ENCODE results near the gene MTREX. TPM values are rescaled to one million over a fixed set of nuclear protein-coding genes. Genes with fewer than 3 reads are reported as not detected.

MTREX gene
- total RNA-seq, 1 donor from 2014 or later: 68.7 TPM

DNA sequence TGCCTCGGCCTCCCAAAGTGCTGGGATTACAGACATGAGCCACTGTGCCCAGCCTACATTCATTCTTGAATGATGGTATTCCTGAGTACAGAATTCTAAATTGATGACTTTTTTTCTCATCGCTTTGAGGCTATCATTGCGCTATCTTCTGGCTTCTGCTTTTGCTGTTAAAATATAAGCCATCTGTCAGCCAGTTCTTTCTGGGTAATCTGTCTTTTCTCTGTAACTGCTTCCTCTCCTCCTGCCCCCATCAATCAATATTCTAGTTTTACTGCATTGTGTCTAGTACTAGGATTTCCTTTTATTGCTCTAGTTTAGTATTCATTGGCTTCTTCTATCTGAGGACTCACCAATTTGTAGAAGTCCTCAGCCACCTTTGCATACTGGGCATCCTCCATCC, 138.0 kb downstream of the MTREX start:
- Mint-ChIP-seq H3K27ac (ENCODE audit: unreplicated experiment) (no peak overlapping the region), H3K4me3 (ENCODE audit: unreplicated experiment) (no peak overlapping the region), H3K27me3 (ENCODE audit: low read depth, unreplicated experiment) (no peaks in the 10 kb centered on the region), H3K36me3 (ENCODE audit: low read depth, unreplicated experiment) (peaks cover 18% of the 10 kb centered on the region), H3K9me3 (ENCODE audit: unreplicated experiment) (peaks cover 2% of the 10 kb centered on the region), H3K4me1 (ENCODE audit: low read depth, unreplicated experiment) (peaks cover 30% of the 10 kb centered on the region)
- H3K9ac ChIP-seq (ENCODE audit: low read length): no peak overlapping the region
- no peak overlapping the region for H3K4me2 ChIP-seq (ENCODE audit: low read length)
- DNase-seq (ENCODE audit: low read depth) (no peak), FAIRE-seq (no peak)
- TF ChIP-seq, protein P1, sequence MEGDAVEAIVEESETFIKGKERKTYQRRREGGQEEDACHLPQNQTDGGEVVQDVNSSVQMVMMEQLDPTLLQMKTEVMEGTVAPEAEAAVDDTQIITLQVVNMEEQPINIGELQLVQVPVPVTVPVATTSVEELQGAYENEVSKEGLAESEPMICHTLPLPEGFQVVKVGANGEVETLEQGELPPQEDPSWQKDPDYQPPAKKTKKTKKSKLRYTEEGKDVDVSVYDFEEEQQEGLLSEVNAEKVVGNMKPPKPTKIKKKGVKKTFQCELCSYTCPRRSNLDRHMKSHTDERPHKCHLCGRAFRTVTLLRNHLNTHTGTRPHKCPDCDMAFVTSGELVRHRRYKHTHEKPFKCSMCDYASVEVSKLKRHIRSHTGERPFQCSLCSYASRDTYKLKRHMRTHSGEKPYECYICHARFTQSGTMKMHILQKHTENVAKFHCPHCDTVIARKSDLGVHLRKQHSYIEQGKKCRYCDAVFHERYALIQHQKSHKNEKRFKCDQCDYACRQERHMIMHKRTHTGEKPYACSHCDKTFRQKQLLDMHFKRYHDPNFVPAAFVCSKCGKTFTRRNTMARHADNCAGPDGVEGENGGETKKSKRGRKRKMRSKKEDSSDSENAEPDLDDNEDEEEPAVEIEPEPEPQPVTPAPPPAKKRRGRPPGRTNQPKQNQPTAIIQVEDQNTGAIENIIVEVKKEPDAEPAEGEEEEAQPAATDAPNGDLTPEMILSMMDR (IDR thresholded peaks at IDR 0.05; ENCODE audit: insufficient read depth, low read depth, low read length): no peak
- TF ChIP-seq EZH2 (IDR thresholded peaks at IDR 0.05; ENCODE audit: insufficient read depth, low read length): no peak
- H4K20me1 ChIP-seq (ENCODE audit: insufficient read depth, low read length): no peaks in the 10 kb centered on the region
- no peaks in the 10 kb centered on the region for H3K9me3 ChIP-seq (ENCODE audit: insufficient read depth, low read depth, low read length)
- no peak overlapping the region for H2AFZ ChIP-seq (ENCODE audit: low read depth, low read length)
- H3K4me3 ChIP-seq (ENCODE audit: insufficient read depth, low read depth, low read length): no peak overlapping the region
- H3K27ac ChIP-seq (ENCODE audit: low read depth, low read length): no peak overlapping the region
- peaks cover 3% of the 10 kb centered on the region for H3K4me1 ChIP-seq (ENCODE audit: insufficient read depth, low read length)
- no peaks in the 10 kb centered on the region for H3K27me3 ChIP-seq (ENCODE audit: insufficient read depth, low read length)
- H3K79me2 ChIP-seq (ENCODE audit: insufficient read depth, low read length): no peaks in the 10 kb centered on the region
- no peaks in the 10 kb centered on the region for H3K36me3 ChIP-seq (ENCODE audit: insufficient read depth, low read length)

DNA sequence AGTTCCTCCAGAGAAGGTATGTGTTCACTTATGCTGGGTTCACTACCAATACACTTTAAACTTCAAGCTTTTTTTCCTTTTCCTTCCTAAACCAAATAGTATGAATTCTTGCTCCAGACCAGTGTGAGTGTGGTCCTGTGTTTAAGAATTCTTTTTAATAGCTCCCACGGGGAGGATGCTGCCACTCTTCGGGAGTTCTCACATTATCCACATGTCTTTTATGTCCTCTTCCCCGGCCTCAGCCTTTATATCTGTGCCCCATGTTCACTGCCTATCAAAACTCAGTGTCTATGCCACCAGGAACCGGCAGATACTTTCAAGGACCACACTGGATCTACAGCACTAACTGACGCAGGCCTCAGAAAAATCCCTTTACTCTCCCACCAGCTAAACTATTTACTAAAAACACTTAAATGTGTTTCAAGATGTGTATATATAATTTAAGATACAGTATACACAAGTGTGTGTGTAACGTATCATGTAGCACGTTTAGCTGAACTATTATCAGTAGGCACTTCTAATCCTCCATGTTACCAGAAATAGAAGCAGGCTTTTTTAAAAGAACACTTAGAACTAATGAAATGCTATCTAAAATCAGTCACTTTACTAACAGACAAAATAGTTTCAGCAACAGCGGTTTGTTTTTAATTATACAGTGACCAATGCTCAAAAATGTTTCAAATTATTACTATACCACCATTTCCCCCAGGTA, 139.0 kb downstream of the MTREX start:
- TF ChIP-seq, protein P1 (IDR thresholded peaks at IDR 0.05; ENCODE audit: insufficient read depth, low read depth, low read length): no peak
- no peak for TF ChIP-seq EZH2 (IDR thresholded peaks at IDR 0.05; ENCODE audit: insufficient read depth, low read length)
- Mint-ChIP-seq H3K36me3 (ENCODE audit: low read depth, unreplicated experiment) (peaks cover 18% of the 10 kb centered on the region), H3K4me3 (ENCODE audit: unreplicated experiment) (no peak overlapping the region), H3K4me1 (ENCODE audit: low read depth, unreplicated experiment) (peaks cover 30% of the 10 kb centered on the region), H3K27me3 (ENCODE audit: low read depth, unreplicated experiment) (no peaks in the 10 kb centered on the region), H3K9me3 (ENCODE audit: unreplicated experiment) (peaks cover 2% of the 10 kb centered on the region), H3K27ac (ENCODE audit: unreplicated experiment) (no peak overlapping the region)
- Histone ChIP-seq H3K4me1 (ENCODE audit: insufficient read depth, low read length) (peaks cover 3% of the 10 kb centered on the region), H3K9me3 (ENCODE audit: insufficient read depth, low read depth, low read length) (no peaks in the 10 kb centered on the region), H3K27ac (ENCODE audit: low read depth, low read length) (no peak overlapping the region), H3K27me3 (ENCODE audit: insufficient read depth, low read length) (no peaks in the 10 kb centered on the region), H2AFZ (ENCODE audit: low read depth, low read length) (no peak overlapping the region), H3K36me3 (ENCODE audit: insufficient read depth, low read length) (no peaks in the 10 kb centered on the region), H3K9ac (ENCODE audit: low read length) (no peak overlapping the region), H4K20me1 (ENCODE audit: insufficient read depth, low read length) (no peaks in the 10 kb centered on the region), H3K79me2 (ENCODE audit: insufficient read depth, low read length) (no peaks in the 10 kb centered on the region), H3K4me2 (ENCODE audit: low read length) (no peak overlapping the region), H3K4me3 (ENCODE audit: insufficient read depth, low read depth, low read length) (no peak overlapping the region)
- FAIRE-seq (no peak), DNase-seq (ENCODE audit: low read depth) (no peak)
